Peyer's patch (tissue), 4 donors: ENCODE measurements around the gene PSMD2. TPM values are rescaled to one million over a fixed set of nuclear protein-coding genes. Genes with fewer than 3 reads are reported as not detected.

Source experiments
- DNase-seq, 3 donors: peaks; one replicate each; pipeline ENCODE4 v3.0.0-alpha.2; 2017 to 2019
- H3K27ac ChIP-seq, 4 donors: fragments of 200-600 bp; sonication (generic); one replicate each; pipeline ENCODE4 v1.5.1; 2016 to 2019
- H3K27me3 ChIP-seq, 2 donors: fragments of 200-600 bp; sonication (generic); one replicate each; pipeline ENCODE4 v1.5.1; 2019
- H3K36me3 ChIP-seq, 3 donors: fragments of 200-600 bp; sonication (generic); one replicate each; pipeline ENCODE4 v1.5.1; 2016 to 2019
- H3K4me1 ChIP-seq, 4 donors: fragments of 200-600 bp; sonication (generic); one replicate each; pipeline ENCODE4 v1.5.1; 2016 to 2019
- H3K4me3 ChIP-seq, 4 donors: fragments of 200-600 bp; sonication (generic); 1 replicate in 3 of 4; 2 replicates in 1 of 4; pipeline ENCODE4 v1.5.1; 2016 to 2019; ENCODE audit warnings: mild to moderate bottlenecking in 1 of 4
- H3K9me3 ChIP-seq, 4 donors: fragments of 200-600 bp; sonication (generic); one replicate each; pipeline ENCODE4 v1.5.1; 2016 to 2019; ENCODE audit warnings: mild to moderate bottlenecking in 1 of 4
- POLR2A ChIP-seq, 2 donors: fragments of 450-650 bp; IDR thresholded peaks; one replicate each; pipeline ENCODE4 v1.5.1; 2017; ENCODE audit warnings: antibody characterized with exemption in 2 of 2, mild to moderate bottlenecking in 2 of 2, moderate library complexity in 2 of 2
- small RNA-seq, 2 donors: library from RNA; depleted of rRNA; stranded (forward); fragments of <200 nt; gene quantifications; one replicate each; pipeline ENCODE3, GENCODE V24; 2016
- total RNA-seq, 4 donors: library from RNA; depleted of rRNA; stranded (reverse); fragments of >200 nt; gene quantifications; one replicate each; pipeline ENCODE4 v1.1.0, GENCODE V29; 2016
- TF ChIP-seq, protein P1 (sequence below), 6 experiments: fragments of 450-650 bp in 4 of 6; fragments of 200-600 bp in 2 of 6; sonication (generic) in 1 of 6; IDR thresholded peaks; one replicate each; pipeline ENCODE4 v1.5.1; 2017 to 2019; ENCODE audit warnings: antibody characterized with exemption in 6 of 6, mild to moderate bottlenecking in 3 of 6, moderate library complexity in 1 of 6

PSMD2 gene
- total RNA-seq, 4 donors from 2014 or later: 140 to 198 (median 155) TPM

DNA sequence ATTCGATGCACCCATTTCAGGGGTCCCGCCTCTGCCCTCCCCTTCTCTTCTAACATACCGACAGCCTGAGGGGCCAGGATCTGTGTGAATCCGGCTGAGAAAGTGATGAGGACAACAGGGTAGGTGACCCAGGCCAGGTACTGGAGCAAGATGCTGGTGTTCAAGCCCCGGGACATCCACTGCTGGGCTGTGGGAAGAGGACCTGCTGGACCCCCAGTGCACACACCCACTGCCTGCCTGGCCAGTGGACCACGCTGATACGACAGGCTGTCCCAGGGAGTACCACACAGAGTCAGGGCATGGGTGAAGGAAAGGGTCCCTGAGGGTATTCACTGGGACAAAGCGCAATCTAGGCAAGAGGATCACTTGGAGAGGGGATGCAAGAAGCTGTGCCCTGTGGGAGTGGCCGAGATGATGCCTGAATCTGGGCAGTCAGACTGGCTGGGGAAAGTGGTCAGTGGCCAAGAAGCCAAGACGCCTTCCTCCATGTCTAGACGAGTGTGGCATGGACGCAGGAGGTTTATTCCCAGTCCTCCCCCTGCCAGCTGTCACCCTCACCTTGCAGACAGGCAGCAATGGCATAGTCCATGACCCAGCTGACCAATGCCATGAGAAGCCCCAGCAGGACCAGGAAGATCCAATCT lies 59.2 kb downstream of the PSMD2 start:
- TF ChIP-seq POLR2A (IDR thresholded peaks at IDR 0.05): no peak
- TF ChIP-seq, protein P1, sequence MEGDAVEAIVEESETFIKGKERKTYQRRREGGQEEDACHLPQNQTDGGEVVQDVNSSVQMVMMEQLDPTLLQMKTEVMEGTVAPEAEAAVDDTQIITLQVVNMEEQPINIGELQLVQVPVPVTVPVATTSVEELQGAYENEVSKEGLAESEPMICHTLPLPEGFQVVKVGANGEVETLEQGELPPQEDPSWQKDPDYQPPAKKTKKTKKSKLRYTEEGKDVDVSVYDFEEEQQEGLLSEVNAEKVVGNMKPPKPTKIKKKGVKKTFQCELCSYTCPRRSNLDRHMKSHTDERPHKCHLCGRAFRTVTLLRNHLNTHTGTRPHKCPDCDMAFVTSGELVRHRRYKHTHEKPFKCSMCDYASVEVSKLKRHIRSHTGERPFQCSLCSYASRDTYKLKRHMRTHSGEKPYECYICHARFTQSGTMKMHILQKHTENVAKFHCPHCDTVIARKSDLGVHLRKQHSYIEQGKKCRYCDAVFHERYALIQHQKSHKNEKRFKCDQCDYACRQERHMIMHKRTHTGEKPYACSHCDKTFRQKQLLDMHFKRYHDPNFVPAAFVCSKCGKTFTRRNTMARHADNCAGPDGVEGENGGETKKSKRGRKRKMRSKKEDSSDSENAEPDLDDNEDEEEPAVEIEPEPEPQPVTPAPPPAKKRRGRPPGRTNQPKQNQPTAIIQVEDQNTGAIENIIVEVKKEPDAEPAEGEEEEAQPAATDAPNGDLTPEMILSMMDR (IDR thresholded peaks at IDR 0.05): no peak
- Histone ChIP-seq H3K4me3 (no peak overlapping the region), H3K27ac (no peak overlapping the region), H3K36me3 (peaks cover 0 to 15% (median 0%) of the 10 kb centered on the region in 3 donors), H3K9me3 (no peaks in the 10 kb centered on the region), H3K4me1 (peaks cover 0 to 20% (median 3%) of the 10 kb centered on the region in 4 donors), H3K27me3 (no peaks in the 10 kb centered on the region)
- DNase-seq: no peak

Small RNAs within 50 kb of the gene (small RNA-seq; reads per million reads assigned to genes)
- 973 to 975 reads per million in 2 donors for gene SNORD66

Other genes starting within 250 kb of the PSMD2 start
- not detected for gene HTR3C, start 246.2 kb upstream of the PSMD2 start, total RNA-seq
- gene HTR3E, start 202.2 kb upstream of the PSMD2 start, total RNA-seq: 1 to 10 TPM in 1 of 4 donors, not detected in 3; 1.2 TPM
- gene EIF2B5, start 163.9 kb upstream of the PSMD2 start, total RNA-seq: 10 to 100 TPM; 24.7 to 67.7 (median 41.6) TPM
- gene DVL3, start 143.9 kb upstream of the PSMD2 start, total RNA-seq: 10 to 100 TPM; 65.3 to 90.6 (median 76.7) TPM
- 100 to 1,000 TPM; 150 to 200 (median 195) TPM for gene AP2M1, start 124.4 kb upstream of the PSMD2 start, total RNA-seq
- 100 to 1,000 TPM in 3 of 4 donors, 10 to 100 TPM in 1; 94.7 to 136 (median 125) TPM for gene ABCF3, start 113.0 kb upstream of the PSMD2 start, total RNA-seq
- 1 to 10 TPM in 3 of 4 donors, under 1 TPM in 1; 0.83 to 9.1 (median 6.9) TPM for gene VWA5B2, start 69.7 kb upstream of the PSMD2 start, total RNA-seq
- gene ALG3, start 50.3 kb upstream of the PSMD2 start, total RNA-seq: 10 to 100 TPM; 19.0 to 63.6 (median 56.8) TPM
- 1 to 10 TPM; 1.7 to 9.8 (median 5.7) TPM for gene EEF1AKMT4, start 49.6 kb upstream of the PSMD2 start, total RNA-seq
- not detected for gene CAMK2N2, start 37.7 kb upstream of the PSMD2 start, total RNA-seq
- gene ECE2, start 23.2 kb upstream of the PSMD2 start, total RNA-seq: not detected
- gene EIF4G1, start 15.4 kb downstream of the PSMD2 start, total RNA-seq: 100 to 1,000 TPM; 209 to 295 (median 244) TPM
- 10 to 100 TPM in 3 of 4 donors, 1 to 10 TPM in 1; 5.8 to 47.9 (median 19.6) TPM for gene FAM131A, start 38.4 kb downstream of the PSMD2 start, total RNA-seq
- gene CLCN2, start 62.4 kb downstream of the PSMD2 start, total RNA-seq: 10 to 100 TPM; 11.6 to 87.8 (median 63.8) TPM
- 100 to 1,000 TPM in 3 of 4 donors, 10 to 100 TPM in 1; 90.8 to 307 (median 239) TPM for gene POLR2H, start 62.5 kb downstream of the PSMD2 start, total RNA-seq
- gene THPO, start 79.0 kb downstream of the PSMD2 start, total RNA-seq: 1 to 10 TPM in 1 of 4 donors, under 1 TPM in 1, not detected in 2; 0.54 to 2.5 TPM
- 10 to 100 TPM in 1 of 4 donors, 1 to 10 TPM in 2, under 1 TPM in 1; 0.53 to 17.3 (median 4.4) TPM for gene CHRD, start 80.8 kb downstream of the PSMD2 start, total RNA-seq